Inferior parietal cortex (tissue), 1 donor: ENCODE measurements around the gene PTPN21.

Experiments
- DNase-seq: peaks from one replicate; pipeline ENCODE4 v3.0.0-alpha.2; 2016; ENCODE audit errors: extremely low spot score

The PTPN21 gene

DNA sequence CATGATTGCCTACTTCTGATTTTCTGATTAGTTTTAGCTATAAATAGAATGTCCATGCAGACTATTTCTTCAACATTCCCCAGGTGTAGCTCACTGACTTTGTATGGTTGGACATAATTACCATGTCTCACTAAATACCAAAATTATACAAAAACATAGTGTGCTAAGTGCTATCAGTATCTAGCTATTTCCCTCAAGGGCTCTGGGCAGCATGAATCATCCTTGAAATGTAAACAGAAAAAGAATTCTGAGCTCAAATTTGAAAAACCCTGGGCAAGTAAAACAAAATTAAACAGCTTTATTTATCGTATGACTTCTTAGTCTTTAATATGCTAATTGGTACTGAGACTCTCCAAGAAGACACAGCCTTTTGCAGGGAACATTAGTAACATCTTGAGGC is 86.4 kb downstream of the PTPN21 start:
- no peak for DNase-seq

DNA sequence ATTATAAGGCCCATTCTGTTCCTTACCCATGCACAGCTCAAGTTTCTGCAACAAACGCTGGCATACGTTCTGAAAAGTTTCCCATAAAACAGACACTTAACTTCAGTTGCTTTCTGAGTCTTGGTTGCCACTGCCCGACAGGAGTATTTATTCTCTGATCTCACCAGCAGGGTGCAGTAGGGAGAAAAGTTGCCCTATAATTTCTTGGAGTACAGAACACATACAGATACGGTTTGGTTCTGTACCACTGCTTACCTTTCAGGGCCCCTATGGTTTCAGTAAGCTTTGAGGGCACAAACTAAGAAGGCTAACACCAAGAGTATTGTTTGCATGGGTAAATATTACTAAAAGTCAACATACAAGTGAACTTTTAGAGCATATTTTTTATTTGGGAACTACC is 91.5 kb downstream of the PTPN21 start:
- no peak for DNase-seq

DNA sequence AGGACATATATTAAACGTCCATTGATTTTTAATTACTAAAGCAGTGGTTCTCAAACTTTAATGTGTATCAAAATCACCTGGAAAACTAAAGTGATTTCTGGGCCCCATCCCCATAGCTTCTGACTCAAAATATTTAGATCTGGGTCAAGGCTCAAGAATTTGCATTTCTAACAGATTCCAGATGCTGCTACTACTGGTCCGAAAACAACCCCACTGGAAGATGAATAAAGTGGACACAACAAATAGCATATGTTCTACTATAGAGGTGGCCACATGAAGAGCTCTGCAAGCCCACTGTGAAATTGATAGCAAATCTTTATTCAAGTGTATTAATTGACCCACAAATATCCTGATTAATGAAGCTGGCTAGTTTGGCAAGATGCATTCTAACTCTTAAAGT is 99.9 kb downstream of the PTPN21 start:
- DNase-seq: no peak

DNA sequence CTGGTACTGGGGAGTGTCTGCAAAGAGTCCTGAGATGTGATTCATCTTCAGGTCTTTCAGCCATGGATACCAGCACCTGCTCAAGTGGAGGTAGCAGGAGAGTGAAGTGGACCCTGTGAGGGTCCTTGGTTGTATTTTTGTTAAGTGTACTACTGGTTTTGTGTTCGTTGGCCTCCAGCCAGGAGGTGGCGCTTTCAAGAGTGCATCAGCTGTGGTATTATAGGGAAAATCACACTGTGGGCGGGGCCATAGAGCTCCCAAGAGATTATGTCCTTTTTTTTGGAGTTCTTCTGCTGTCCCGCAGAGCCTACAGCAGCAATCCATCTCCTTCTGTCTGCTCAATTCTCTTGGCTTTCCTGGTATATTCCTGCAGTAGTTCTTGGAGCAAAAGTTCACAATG is 102.6 kb downstream of the PTPN21 start:
- DNase-seq: no peak

DNA sequence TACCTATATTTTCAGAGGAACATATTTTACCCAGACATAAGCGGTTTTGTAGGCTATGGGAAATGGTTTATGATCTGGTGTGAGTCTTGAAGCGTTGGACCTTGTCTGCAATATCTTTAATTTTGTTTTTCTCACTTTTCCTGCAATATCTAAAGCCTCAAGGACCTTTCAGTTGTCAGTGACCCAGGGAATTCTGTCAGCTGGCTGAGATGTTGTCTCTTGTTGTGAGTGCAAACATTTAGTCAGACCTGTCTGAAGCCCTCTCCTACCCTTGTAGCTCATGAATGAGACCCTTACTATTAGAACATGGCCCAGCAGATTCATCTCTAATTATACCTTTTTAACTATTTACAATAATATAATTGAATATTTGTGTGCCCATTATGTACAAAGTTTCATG is 115.7 kb downstream of the PTPN21 start:
- no peak for DNase-seq

DNA sequence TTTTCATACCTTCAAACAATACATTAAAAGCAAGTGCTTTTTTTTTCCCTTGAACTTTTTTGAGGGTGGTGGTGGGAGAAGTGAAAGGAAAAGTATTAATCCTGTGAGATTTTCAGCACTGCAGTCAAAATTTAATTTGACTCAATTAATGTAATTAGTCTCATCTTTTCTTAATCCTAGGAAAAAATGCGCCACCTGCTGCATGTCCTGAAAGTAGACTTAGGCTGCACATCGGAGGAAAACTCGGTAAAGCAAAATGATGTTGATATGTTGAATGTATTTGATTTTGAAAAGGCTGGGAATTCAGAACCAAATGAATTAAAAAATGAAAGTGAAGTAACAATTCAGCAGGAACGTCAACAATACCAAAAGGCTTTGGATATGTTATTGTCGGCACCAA is 117.1 kb downstream of the PTPN21 start:
- no peak for DNase-seq

DNA sequence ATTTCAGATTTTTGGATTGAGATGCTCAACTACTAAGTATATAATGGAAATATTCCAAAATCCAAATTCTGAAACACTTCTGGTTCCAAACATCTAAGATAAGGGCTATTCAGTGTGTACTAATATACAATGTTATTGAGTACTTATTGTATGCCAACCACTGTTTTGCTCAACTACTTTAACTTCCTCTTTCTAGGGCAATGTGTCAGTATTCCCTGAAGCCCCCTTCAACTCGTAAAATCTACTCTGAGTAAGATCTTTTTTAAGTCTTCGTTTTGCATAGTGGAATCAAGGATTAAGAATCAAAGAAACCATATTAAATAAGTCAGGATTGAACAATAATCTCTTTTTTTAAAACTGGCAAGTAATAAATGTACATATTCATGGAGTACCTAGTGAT is 123.8 kb downstream of the PTPN21 start:
- no peak for DNase-seq

DNA sequence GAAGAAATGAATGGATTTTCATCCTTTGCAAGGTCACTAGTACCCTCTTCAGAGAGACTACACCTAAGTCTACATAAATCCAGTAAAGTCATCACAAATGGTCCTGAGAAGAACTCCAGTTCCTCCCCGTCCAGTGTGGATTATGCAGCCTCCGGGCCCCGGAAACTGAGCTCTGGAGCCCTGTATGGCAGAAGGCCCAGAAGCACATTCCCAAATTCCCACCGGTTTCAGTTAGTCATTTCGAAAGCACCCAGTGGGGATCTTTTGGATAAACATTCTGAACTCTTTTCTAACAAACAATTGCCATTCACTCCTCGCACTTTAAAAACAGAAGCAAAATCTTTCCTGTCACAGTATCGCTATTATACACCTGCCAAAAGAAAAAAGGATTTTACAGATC is 128.5 kb downstream of the PTPN21 start:
- no peak for DNase-seq

DNA sequence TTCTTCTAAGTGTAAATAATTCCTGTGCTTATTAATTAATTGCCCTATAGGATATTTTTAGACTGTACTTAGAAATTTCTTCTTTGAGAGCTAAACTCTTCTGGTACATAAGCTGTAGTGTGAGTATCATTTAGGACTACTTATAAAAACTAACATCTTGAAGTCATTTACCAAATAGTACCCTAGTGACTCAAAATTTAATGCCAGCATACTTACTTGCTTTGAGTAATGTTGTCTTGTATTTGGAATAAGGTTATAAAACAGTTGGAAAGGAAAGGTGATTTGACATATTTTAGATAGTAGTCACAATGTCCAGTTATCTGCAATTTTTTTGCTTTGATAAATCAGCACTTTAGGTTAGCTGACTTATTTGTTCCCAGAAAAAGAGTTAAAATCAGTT is 130.2 kb downstream of the PTPN21 start:
- no peak for DNase-seq

DNA sequence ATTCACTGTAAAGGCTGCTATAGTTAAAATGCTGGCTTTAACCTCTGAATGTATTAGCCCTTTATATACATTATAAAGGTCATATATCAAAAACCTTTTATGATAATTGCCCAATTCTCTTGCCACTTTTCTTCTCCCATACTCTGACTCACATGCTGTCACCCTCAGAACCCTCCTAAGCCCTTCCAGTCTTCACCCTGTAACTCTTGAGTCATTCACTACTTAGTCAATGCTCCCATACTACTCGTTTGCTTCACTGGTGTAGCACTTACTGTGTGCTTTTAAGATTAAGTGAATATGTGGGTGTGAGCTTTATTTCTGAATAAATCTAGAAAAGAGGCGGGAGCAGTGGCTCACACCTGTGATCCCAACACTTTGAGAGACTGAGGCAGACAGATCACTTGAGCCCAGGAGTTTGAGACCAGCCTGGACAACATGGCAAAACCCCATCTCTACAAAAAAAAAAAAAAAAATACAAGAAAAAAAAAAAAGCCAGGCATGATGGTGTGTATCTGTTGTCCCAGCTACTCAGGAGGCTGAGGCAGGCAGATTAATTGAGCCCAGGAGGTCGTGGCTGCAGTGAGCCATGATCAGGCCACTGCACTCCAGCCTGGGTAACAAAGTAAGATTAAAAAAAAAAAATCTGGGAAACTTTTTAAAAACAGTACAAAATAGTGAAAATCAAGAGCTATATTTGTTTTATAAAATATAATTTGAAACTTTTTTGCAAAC is 131.7 kb downstream of the PTPN21 start:
- no peak for DNase-seq

DNA sequence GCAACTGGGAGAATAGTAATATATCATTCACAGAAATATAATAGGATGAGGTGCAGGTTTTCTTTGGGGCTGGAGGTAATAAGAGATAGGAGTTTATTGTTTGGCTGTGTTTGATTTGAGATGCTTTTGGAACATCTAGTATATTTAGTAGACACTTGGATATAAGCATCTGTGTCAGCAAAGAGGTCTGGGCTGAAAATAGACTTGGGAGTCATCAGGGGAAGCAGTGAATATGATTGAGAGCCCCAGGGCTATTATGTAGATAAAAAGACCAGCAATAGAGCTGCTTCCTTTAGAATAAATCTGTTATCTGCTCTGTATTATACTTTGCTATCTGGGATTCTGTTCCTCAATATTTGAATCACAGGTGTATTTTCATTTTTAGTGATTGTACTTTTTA is 132.8 kb downstream of the PTPN21 start:
- DNase-seq: no peak

DNA sequence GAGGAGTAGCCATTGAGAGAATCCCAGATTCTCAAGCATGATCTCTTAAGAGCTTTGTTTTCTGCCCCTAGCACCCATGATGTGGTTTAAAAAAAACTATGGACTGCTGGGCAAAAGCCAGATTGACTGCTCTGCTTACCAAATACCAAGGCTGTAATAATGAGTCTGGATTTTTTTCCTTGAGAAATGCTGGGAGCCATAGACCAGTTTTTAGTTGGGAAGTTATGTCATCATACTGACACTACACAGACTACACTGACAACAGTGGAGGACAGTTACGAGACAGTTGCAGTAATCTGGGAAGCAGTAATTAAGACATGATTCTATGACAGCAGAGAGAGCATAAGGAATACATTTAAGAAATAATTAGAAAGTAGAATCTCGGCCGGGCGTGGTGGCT is 133.5 kb downstream of the PTPN21 start:
- DNase-seq: no peak

DNA sequence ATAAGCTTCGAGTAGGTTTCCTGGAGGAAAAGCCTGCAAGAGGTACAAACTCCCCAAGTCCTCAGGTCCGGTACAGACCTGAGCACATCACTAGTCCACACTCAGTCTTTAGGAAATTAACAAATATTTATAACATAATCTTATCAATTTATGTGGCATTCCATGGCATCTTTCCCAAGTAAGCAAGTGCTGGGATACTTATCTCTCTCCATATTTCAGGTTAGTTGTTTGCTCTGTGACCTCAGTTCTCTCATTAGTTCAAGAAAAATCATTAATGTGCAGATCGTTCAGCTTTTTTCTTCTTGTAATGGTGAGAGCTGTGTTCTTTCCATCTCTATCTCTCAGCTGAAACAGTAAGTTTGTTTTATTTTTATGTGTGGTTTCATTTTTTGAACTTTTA is 134.6 kb downstream of the PTPN21 start:
- no peak for DNase-seq

DNA sequence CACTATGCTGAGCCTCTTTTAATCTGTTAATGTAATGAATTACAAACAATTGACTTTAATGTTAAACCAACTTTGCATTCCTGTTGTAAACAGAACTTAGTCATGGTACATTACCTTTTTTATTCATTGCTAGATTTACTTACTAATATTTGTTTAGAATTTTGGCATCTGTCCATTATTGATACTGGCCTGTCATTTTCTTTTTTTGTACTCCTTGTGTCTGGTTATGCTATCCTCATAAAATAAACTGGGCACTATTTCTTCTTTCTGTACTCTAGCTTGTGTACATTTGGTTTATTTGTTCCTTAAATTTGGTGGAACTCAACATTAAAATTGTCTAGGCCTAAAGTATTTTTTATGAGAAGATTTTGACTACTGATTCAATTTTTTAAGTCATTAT is 137.2 kb downstream of the PTPN21 start:
- DNase-seq: no peak
